T-helper 1 cell treated with Interleukin-12 subunit alpha and Interleukin-12 subunit beta and Interleukin-4 antibody, amounts not matched to agents 30 ng/mL and 1 ng/mL, for 36 hours (primary cell): ENCODE data around the gene CHERP. TPM values are rescaled to one million over a fixed set of nuclear protein-coding genes. Genes with fewer than 3 reads are reported as not detected.
"Not testable (repeated sequence)": the region's sequence is repeated elsewhere in the genome, so short reads cannot be mapped to it uniquely, and the experiment has no call there.

Source experiments
- intact Hi-C: fragments of 100-400 bp; cut with micrococcal nuclease; formaldehyde crosslinking; loops from one replicate; pipeline ENCODE4 v1.15.1; 2024
- total RNA-seq: library from RNA; stranded (reverse); gene quantifications from 2 replicates; pipeline ENCODE4 v1.2.3, GENCODE V29; 2022

CHERP gene
- total RNA-seq, 1 donor from 2014 or later, result 66.3 TPM

DNA sequence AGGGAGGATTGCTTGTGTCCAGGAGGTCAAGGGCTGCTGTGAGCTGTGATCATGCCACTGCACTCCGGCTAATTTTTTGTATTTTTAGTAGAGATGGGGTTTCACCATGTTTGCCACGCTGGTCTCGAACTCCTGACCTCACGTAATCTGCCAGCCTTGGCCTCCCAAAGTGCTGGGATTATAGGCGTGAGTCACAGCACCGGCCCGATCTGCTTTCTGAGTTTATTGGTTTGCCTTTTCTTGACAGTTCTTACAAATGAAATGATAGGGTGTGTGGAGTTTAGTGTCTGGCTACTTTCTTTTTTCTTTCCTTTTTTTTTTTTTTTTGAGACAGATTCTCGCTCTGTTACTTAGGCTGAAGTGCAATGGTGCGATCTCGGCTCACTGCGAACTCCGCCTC lies 45.2 kb downstream of the CHERP start:
- intact Hi-C loops, result loop anchor here (10.0 kb wide), 1 partner anchor 908 kb away; the partner anchor contains the start of gene BST2

DNA sequence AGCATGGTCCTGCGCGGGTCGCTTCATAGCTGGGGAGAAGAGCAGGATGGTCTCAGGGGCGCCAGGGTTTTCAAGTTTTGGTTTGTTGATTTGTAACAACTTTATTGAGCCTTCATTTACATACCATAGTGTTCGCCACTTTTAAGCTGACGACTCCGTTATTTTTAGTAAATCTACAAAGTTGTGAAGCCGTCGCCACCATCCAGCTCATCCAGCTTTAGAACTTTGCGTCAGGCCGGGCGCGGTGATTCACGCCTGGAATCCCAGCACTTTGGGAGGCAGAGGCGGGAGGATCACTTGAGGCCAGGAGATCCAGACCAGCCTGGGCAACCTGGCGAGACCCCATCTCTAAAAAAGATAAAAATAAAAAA lies 45.6 kb downstream of the CHERP start:
- intact Hi-C loops, result loop anchor here (1.0 to 10.0 kb wide), 12 partner anchors 24 to 908 kb away; partner anchors contain the start of genes AP1M1, BST2, CHERP and MED26

DNA sequence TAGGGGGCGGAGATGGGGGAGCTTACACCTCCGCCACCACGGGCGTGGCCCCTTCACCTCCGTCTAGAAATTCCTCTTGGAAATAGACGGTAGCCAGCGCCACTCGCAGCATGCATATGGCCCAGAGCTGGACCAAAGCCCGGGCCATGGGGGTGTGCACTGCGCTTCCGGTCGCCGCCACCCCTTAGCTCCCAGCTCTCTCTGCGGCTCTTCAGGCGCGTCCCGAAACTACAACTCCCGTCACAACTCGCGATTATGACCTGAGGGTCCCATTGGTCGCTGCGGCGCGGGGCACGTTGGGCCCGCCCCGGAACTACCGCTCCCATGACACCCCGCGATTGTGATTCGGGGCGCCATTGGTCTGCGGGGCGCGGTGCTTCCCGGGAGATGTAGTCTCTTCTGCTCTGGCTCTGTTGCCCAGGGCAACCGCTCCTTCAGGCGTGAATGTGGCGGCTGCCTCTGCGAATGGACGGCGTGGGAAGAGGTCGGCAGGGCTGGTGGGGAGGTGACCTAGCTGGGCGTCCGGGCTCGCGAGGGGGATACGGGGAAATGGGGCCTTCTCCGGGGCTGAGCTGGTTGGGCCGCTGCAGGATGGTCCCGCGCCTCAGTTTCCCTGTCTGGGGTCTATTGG lies 46.1 kb downstream of the CHERP start, which contains the start of the genes C19orf44 and CALR3:
Gene C19orf44, plus strand, starts transcription at position 413 of the 631 bp plus-strand sequence. CDS start 4,399 bp downstream, outside the sequence.
Gene CALR3, minus strand, starts transcription at position 186 of the 631 bp plus-strand sequence. Its CDS starts 38 bp downstream, at position 148.
- intact Hi-C loops, result loop anchor here (1.0 to 10.0 kb wide), 12 partner anchors 24 to 909 kb away; partner anchors contain the start of genes AP1M1, BST2, CHERP and MED26

DNA sequence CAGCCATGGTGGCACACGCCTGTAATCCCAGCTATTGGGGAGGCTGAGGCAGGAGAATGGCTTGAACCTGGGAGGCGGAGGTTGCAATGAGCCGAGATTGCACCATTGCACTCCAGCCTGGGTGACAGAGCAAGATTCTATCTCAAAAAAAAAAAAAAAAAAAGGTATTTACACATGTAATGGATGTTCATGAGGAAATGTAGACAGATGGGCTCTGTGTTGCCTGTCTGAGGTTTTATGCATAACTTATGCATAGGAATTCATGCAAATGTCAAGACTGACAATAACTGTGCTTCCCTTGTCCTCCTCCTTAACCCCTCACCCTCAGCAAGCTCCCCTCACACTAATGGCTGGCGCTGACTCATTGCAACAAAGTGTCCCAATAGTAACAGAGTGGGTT lies 55.8 kb downstream of the CHERP start:
- intact Hi-C loops, result not testable (repeated sequence)

DNA sequence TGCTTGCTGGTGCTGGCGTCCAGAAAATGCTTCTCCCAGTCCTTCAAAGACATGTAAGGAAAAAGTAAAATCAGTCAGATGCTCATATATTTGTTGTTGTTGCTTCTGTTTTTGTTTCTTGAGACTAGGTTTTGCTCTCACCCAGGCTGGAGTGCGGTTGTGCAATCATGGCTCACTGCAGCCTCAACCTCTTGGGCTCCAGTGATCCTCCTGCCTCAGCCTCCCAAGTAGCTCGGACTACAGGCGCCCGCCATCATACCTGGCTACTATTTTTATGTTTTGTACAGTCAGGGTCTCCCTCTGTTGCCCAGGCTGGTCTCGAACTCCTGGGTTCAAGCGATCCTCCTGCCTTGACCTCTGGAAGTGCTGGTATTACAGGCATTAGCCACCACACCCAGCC lies 59.5 kb downstream of the CHERP start:
- intact Hi-C loops, result no loop called here

DNA sequence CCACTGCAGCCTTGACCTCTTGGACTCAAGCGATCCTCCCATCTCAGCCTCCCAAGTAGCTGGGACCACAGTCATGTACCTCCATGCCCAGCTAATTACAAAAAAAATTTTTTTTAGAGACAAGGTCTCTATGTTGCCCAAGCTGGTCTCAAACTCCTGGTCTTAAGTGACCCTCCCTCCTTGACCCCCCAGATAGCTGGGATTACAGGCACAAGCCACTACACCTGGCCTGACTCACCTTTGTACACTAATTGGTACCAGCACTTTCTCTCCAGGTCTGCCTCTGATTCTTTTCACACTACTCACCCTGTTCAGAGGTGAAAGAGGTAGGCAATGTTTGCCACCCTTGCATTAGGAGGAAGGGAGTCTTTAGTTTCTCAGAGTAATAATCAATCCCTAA lies 64.9 kb downstream of the CHERP start:
- intact Hi-C loops, result no loop called here

DNA sequence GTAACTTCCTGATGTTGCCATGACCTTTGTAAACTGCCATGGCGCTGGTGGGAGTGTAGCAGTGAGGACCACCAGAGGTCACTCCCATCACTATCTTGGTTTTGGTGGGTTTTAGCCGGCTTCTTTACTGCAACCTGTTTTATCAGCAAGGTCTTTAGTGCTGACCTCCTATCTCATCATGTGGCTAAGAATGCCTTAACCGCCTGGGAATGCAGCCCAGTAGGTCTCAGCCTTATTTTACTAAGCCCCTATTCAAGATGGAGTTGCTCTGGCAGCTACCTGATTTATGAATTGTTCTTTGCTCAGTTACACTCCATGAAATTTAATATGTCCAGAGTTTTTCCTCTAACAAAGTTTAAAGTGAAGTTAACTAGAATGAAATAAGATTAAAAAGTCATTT lies 65.8 kb downstream of the CHERP start:
- intact Hi-C loops, result no loop called here

DNA sequence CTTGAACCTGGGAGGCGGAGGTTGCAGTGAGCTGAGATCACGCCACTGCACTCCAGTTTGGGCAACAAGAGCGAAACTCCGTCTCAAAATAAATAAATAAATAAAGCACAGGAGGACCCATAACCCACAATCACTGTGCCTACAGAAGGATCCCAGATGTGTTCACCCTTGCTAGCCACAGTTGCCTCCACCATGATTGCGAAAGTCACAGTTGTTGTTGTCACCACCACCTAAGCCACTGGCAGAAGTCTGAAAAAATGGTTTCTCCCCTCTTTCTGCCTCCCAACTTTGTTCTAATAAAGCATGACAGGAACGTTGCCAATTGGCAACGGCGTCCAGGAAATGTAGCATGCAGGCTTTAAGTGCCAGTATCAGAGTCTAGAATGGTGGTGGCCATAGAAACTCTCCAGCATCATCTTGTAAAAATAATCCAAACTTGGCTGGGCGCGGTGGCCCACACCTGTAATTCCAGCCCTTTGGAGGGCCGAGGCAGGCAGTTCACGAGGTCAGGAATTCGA lies 68.3 kb downstream of the CHERP start:
- intact Hi-C loops, result loop anchor here (5.0 kb wide), 4 partner anchors 147 to 603 kb away; partner anchors contain the start of genes AP1M1, HAUS8 and MYO9B

DNA sequence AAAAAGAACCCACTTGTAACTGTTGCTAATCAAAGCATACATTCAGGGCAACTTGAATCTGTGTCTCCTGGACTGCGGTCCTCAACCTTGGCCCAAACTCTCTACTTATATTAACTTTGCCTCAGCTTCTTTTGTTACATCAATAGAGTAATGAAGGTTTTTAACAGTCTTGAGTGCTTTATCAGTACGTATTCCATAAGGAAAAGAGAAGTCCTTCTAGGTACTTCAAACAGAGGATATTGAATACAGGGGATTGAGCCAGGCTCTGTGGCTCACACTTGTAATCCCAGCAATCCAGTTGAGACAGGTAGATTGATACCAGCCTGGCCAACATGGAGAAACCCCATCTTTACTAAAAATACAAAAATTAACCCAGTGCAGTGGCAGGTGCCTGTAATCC lies 69.2 kb downstream of the CHERP start:
- intact Hi-C loops, result loop anchor here (1.0 to 5.0 kb wide), 10 partner anchors 23 to 604 kb away; partner anchors contain the start of genes AP1M1, C19orf44, CALR3 and CHERP

DNA sequence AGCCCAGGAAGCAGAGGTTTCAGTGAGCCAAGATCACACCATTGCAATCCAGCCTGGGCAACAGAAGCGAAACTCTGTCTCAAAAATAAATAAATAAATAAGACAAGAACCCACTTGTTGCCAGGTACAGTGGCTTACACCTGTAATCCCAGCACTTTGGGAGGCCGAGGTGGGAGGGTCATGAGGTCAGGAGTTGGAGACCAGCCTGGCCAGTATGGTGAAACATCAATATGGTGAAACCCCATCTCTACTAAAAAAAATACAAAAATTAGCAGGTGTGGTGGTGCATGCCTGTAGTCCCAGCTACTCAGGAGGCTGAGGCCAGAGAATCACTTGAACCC lies 69.7 kb downstream of the CHERP start:
- intact Hi-C loops, result loop anchor here (1.0 to 5.0 kb wide), 10 partner anchors 24 to 605 kb away; partner anchors contain the start of genes AP1M1, C19orf44, CALR3 and CHERP

DNA sequence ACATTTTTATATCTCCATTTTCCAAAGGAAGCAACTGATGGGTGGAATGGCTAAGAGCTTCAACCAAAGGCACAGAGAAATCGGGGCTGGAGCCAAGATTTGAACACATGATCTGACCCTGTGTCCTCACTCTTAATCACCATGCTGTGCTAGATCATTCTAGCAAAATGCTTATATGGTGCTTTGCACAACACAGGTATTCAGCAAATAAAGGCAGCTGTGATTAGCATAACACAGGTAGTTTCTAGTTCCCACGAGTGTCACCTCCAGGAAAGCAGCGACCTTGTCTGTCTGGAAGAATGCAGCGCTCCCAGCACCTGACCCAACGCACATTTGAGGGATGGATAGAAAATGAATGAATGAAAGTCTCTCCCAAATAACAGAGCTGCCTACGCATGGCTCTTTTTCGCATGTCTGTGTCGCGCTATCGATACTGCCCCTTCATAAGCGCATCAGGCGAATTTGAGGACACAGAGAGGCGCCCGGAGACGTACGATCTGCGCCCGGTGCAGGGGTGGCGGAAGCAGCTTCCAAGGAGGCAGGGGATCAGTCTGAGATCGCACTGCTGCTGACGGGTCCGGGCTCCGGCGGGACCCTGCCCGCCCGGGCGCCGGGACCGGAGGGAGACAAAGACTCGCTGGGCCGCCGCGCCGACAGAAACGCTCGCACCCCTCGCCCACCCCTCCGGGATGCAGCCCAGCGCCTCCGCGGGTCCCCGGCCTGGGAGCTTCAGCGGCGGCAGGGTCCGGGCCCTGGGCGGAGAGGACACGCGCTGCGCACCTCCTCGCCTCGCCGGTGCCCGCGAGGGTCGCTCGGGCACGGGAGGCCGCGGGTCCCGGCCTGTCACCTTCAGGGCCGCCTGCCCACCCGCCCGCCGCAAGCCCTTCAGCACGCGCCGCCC lies 71.1 kb downstream of the CHERP start:
- intact Hi-C loops, result loop anchor here (5.0 kb wide), 4 partner anchors 144 to 606 kb away; partner anchors contain the start of genes AP1M1, HAUS8 and MYO9B

DNA sequence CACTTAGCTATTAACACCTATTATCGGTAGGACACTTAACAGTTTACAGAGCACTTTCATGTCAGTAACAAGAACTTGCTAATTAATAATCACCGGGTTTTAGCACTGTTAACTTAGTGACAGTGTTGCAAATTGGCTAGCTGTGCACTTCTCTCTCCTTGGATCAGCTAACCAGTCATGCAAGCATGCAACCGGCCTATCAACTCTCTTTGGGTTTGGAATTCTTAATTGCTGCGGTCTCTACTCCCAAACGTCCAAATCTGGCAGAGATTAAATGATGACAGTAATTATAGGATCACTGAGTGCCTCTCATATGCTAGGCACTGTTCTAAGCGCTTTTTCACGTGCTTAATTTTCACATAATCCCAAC lies 71.7 kb downstream of the CHERP start:
- intact Hi-C loops, result loop anchor here (5.0 kb wide), 4 partner anchors 143 to 607 kb away; partner anchors contain the start of genes AP1M1, HAUS8 and MYO9B

Other genes with a start within 250 kb of the CHERP start
- gene KLF2, start 217.6 kb downstream of the CHERP start, total RNA-seq, result 175 and 177 TPM in 2 replicates
- gene EPS15L1, start 70.5 kb downstream of the CHERP start, total RNA-seq, result 41.1 and 46.3 TPM in 2 replicates
- gene CALR3, start 46.3 kb downstream of the CHERP start, total RNA-seq, result 0.15 TPM in 1 of 2 replicates, not detected in the other
- gene C19orf44, start 46.0 kb downstream of the CHERP start, total RNA-seq, result 3.4 and 3.6 TPM in 2 replicates
- gene SLC35E1, start 30.0 kb upstream of the CHERP start, total RNA-seq, result 54.8 and 63.4 TPM in 2 replicates
- 18.0 and 18.3 TPM in 2 replicates for gene MED26, start 85.8 kb upstream of the CHERP start, total RNA-seq
- gene SMIM7, start 117.7 kb upstream of the CHERP start, total RNA-seq, result 59.1 and 71.3 TPM in 2 replicates
- 0.20 and 0.59 TPM in 2 replicates for gene TMEM38A, start 118.7 kb upstream of the CHERP start, total RNA-seq
- not detected in 2 replicates for gene NWD1, start 177.4 kb upstream of the CHERP start, total RNA-seq